ENCODE data around the gene TMEM38A.

TMEM38A gene

DNA sequence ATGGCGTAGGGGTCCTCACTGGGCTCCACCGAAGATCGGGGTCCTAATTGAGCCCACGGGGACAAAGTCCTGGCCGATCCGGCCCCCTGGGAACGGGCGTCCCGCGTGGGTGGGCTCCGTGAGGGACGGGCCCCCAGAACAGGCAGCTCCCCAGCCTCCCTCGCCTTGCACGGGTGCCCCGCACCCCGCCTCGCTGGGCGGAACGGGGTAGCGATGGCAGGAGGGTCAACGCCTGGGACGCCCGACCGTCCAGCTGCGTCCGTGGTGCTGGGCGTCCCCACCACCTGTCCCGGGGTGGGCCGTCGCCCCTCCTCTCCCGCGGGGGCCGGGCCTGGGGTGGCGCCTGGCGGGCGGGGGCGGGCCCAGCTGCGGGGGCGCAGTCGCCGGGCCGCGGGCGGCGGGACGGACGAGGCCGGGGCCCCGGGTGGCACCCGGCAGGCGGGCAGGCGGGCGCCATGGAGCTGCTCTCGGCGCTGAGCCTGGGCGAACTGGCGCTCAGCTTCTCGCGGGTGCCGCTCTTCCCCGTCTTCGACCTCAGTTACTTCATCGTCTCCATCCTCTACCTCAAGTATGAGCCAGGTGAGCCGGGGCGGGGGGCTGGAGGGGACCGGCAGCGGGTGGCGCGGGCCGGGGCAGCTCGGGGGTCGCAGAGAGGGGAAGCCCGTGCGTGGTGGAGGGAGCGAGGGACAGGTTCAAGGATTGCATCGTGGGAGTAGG is at the start of gene TMEM38A (continued):
- TF ChIP-seq, protein P1, sequence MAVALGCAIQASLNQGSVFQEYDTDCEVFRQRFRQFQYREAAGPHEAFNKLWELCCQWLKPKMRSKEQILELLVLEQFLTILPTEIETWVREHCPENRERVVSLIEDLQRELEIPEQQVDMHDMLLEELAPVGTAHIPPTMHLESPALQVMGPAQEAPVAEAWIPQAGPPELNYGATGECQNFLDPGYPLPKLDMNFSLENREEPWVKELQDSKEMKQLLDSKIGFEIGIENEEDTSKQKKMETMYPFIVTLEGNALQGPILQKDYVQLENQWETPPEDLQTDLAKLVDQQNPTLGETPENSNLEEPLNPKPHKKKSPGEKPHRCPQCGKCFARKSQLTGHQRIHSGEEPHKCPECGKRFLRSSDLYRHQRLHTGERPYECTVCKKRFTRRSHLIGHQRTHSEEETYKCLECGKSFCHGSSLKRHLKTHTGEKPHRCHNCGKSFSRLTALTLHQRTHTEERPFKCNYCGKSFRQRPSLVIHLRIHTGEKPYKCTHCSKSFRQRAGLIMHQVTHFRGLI (tag by site-specific recombination; IDR thresholded peaks at IDR 0.05): peak; percentile 94
- TF ChIP-seq SP3 (tag by site-specific recombination; IDR thresholded peaks at IDR 0.05) (peak; percentile 59), ZNF214 (tag by site-specific recombination; IDR thresholded peaks at IDR 0.05; ENCODE audit: borderline replicate concordance) (no peak), SP2 (tag by site-specific recombination; IDR thresholded peaks at IDR 0.05) (peak; percentile 81), ZNF23 (tag by site-specific recombination; IDR thresholded peaks at IDR 0.05; ENCODE audit: borderline replicate concordance) (no peak), ZNF391 (tag by site-specific recombination; IDR thresholded peaks at IDR 0.05; ENCODE audit: borderline replicate concordance, low read depth) (no peak), HOXD13 (CRISPR knock-in tag; IDR thresholded peaks at IDR 0.05; ENCODE audit: borderline replicate concordance) (no peak), ZNF157 (tag by site-specific recombination; IDR thresholded peaks at IDR 0.05) (no peak), MYNN (tag by site-specific recombination; IDR thresholded peaks at IDR 0.05; ENCODE audit: borderline replicate concordance) (no peak), FEZF1 (tag by site-specific recombination; IDR thresholded peaks at IDR 0.05) (no peak), ZNF658 (tag by site-specific recombination; IDR thresholded peaks at IDR 0.05) (no peak), ZNF24 (tag by site-specific recombination; IDR thresholded peaks at IDR 0.05) (no peak), ZFP69B (tag by site-specific recombination; IDR thresholded peaks at IDR 0.05) (no peak), ZBTB20 (tag by site-specific recombination; IDR thresholded peaks at IDR 0.05) (peak; percentile 65; the same call in 1 of the 2 replicates), KLF10 (tag by site-specific recombination; IDR thresholded peaks at IDR 0.05) (no peak), SCRT2 (tag by site-specific recombination; IDR thresholded peaks at IDR 0.05) (no peak), ZNF324 (tag by site-specific recombination; IDR thresholded peaks at IDR 0.05) (no peak), ZNF777 (tag by site-specific recombination; IDR thresholded peaks at IDR 0.05; ENCODE audit: borderline replicate concordance) (peak; percentile 49; the same call in 1 of the 2 replicates), GLI4 (tag by site-specific recombination; IDR thresholded peaks at IDR 0.05) (no peak), ZNF76 (tag by site-specific recombination; IDR thresholded peaks at IDR 0.05; ENCODE audit: borderline replicate concordance, low read depth) (no peak), OSR2 (tag by site-specific recombination; IDR thresholded peaks at IDR 0.05) (no peak), ZSCAN23 (tag by site-specific recombination; IDR thresholded peaks at IDR 0.05) (no peak; the same call in 1 of the 2 replicates)
- TF ChIP-seq, protein P2, sequence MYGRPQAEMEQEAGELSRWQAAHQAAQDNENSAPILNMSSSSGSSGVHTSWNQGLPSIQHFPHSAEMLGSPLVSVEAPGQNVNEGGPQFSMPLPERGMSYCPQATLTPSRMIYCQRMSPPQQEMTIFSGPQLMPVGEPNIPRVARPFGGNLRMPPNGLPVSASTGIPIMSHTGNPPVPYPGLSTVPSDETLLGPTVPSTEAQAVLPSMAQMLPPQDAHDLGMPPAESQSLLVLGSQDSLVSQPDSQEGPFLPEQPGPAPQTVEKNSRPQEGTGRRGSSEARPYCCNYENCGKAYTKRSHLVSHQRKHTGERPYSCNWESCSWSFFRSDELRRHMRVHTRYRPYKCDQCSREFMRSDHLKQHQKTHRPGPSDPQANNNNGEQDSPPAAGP (tag by site-specific recombination; IDR thresholded peaks at IDR 0.05): no peak
- TF ChIP-seq, protein P3, sequence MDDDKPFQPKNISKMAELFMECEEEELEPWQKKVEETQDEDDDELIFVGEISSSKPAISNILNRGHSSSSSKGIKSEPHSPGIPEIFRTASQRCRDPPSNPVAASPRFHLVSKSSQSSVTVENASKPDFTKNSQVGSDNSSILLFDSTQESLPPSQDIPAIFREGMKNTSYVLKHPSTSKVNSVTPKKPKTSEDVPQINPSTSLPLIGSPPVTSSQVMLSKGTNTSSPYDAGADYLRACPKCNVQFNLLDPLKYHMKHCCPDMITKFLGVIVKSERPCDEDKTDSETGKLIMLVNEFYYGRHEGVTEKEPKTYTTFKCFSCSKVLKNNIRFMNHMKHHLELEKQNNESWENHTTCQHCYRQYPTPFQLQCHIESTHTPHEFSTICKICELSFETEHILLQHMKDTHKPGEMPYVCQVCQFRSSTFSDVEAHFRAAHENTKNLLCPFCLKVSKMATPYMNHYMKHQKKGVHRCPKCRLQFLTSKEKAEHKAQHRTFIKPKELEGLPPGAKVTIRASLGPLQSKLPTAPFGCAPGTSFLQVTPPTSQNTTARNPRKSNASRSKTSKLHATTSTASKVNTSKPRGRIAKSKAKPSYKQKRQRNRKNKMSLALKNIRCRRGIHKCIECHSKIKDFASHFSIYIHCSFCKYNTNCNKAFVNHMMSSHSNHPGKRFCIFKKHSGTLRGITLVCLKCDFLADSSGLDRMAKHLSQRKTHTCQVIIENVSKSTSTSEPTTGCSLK (tag by site-specific recombination; IDR thresholded peaks at IDR 0.05): no peak
- TF ChIP-seq, protein P4, sequence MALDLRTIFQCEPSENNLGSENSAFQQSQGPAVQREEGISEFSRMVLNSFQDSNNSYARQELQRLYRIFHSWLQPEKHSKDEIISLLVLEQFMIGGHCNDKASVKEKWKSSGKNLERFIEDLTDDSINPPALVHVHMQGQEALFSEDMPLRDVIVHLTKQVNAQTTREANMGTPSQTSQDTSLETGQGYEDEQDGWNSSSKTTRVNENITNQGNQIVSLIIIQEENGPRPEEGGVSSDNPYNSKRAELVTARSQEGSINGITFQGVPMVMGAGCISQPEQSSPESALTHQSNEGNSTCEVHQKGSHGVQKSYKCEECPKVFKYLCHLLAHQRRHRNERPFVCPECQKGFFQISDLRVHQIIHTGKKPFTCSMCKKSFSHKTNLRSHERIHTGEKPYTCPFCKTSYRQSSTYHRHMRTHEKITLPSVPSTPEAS (tag by site-specific recombination; IDR thresholded peaks at IDR 0.05): no peak
- TF ChIP-seq, protein P5, sequence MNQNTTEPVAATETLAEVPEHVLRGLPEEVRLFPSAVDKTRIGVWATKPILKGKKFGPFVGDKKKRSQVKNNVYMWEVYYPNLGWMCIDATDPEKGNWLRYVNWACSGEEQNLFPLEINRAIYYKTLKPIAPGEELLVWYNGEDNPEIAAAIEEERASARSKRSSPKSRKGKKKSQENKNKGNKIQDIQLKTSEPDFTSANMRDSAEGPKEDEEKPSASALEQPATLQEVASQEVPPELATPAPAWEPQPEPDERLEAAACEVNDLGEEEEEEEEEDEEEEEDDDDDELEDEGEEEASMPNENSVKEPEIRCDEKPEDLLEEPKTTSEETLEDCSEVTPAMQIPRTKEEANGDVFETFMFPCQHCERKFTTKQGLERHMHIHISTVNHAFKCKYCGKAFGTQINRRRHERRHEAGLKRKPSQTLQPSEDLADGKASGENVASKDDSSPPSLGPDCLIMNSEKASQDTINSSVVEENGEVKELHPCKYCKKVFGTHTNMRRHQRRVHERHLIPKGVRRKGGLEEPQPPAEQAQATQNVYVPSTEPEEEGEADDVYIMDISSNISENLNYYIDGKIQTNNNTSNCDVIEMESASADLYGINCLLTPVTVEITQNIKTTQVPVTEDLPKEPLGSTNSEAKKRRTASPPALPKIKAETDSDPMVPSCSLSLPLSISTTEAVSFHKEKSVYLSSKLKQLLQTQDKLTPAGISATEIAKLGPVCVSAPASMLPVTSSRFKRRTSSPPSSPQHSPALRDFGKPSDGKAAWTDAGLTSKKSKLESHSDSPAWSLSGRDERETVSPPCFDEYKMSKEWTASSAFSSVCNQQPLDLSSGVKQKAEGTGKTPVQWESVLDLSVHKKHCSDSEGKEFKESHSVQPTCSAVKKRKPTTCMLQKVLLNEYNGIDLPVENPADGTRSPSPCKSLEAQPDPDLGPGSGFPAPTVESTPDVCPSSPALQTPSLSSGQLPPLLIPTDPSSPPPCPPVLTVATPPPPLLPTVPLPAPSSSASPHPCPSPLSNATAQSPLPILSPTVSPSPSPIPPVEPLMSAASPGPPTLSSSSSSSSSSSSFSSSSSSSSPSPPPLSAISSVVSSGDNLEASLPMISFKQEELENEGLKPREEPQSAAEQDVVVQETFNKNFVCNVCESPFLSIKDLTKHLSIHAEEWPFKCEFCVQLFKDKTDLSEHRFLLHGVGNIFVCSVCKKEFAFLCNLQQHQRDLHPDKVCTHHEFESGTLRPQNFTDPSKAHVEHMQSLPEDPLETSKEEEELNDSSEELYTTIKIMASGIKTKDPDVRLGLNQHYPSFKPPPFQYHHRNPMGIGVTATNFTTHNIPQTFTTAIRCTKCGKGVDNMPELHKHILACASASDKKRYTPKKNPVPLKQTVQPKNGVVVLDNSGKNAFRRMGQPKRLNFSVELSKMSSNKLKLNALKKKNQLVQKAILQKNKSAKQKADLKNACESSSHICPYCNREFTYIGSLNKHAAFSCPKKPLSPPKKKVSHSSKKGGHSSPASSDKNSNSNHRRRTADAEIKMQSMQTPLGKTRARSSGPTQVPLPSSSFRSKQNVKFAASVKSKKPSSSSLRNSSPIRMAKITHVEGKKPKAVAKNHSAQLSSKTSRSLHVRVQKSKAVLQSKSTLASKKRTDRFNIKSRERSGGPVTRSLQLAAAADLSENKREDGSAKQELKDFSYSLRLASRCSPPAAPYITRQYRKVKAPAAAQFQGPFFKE (tag by site-specific recombination; IDR thresholded peaks at IDR 0.05; ENCODE audit: borderline replicate concordance): no peak
- TF ChIP-seq, protein P6, sequence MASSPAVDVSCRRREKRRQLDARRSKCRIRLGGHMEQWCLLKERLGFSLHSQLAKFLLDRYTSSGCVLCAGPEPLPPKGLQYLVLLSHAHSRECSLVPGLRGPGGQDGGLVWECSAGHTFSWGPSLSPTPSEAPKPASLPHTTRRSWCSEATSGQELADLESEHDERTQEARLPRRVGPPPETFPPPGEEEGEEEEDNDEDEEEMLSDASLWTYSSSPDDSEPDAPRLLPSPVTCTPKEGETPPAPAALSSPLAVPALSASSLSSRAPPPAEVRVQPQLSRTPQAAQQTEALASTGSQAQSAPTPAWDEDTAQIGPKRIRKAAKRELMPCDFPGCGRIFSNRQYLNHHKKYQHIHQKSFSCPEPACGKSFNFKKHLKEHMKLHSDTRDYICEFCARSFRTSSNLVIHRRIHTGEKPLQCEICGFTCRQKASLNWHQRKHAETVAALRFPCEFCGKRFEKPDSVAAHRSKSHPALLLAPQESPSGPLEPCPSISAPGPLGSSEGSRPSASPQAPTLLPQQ (tag by site-specific recombination; IDR thresholded peaks at IDR 0.05): no peak

Data from HEK293 (cell line).